ENCODE data around the gene AOPEP.

GRCh38 chr9:95010431-95010838 lies 283.9 kb downstream of the AOPEP start:
- TF ChIP-seq GATAD2A (IDR thresholded peaks at IDR 0.05) (no peak), HDGF (IDR thresholded peaks at IDR 0.05) (no peak), CREB1 (IDR thresholded peaks at IDR 0.05) (no peak), CREB1 (CRISPR knock-in tag; IDR thresholded peaks at IDR 0.05) (no peak), MYC (IDR thresholded peaks at IDR 0.05; ENCODE audit: low read depth, low read length) (no peak), MYC (CRISPR knock-in tag; IDR thresholded peaks at IDR 0.05; ENCODE audit: borderline replicate concordance, low read depth) (no peak), CXXC5 (CRISPR knock-in tag; IDR thresholded peaks at IDR 0.05) (no peak), ZNF354B (CRISPR knock-in tag; IDR thresholded peaks at IDR 0.05) (no peak), THAP7 (CRISPR knock-in tag; IDR thresholded peaks at IDR 0.05) (no peak), GABPA (tag; conservative IDR thresholded peaks at IDR 0.05; ENCODE audit: low read depth) (no peak), ZNF77 (CRISPR knock-in tag; IDR thresholded peaks at IDR 0.05) (no peak), SMC3 (conservative IDR thresholded peaks at IDR 0.05; ENCODE audit: insufficient read depth, low read depth, low read length) (no peak)
- TF ChIP-seq, protein P1, sequence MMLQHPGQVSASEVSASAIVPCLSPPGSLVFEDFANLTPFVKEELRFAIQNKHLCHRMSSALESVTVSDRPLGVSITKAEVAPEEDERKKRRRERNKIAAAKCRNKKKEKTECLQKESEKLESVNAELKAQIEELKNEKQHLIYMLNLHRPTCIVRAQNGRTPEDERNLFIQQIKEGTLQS (IDR thresholded peaks at IDR 0.05) = no peak
- TF ChIP-seq, protein P1 (CRISPR knock-in tag; conservative IDR thresholded peaks at IDR 0.05) = no peak
- TF ChIP-seq, protein P2, sequence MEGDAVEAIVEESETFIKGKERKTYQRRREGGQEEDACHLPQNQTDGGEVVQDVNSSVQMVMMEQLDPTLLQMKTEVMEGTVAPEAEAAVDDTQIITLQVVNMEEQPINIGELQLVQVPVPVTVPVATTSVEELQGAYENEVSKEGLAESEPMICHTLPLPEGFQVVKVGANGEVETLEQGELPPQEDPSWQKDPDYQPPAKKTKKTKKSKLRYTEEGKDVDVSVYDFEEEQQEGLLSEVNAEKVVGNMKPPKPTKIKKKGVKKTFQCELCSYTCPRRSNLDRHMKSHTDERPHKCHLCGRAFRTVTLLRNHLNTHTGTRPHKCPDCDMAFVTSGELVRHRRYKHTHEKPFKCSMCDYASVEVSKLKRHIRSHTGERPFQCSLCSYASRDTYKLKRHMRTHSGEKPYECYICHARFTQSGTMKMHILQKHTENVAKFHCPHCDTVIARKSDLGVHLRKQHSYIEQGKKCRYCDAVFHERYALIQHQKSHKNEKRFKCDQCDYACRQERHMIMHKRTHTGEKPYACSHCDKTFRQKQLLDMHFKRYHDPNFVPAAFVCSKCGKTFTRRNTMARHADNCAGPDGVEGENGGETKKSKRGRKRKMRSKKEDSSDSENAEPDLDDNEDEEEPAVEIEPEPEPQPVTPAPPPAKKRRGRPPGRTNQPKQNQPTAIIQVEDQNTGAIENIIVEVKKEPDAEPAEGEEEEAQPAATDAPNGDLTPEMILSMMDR (IDR thresholded peaks at IDR 0.05 in 2 of 3, conservative IDR thresholded peaks at IDR 0.05 in 1 of 3; ENCODE audit: insufficient read depth in 2 of 3, low read depth in 1 of 3, low read length in 3 of 3) = no peak

All from K562 (cell line).